Uterus (tissue), 4 donors: Measurements from ENCODE around the gene TEX19. TPM values are rescaled to one million over a fixed set of nuclear protein-coding genes. Genes with fewer than 3 reads are reported as not detected.
A peak's percentile ranks its signal among the peaks of the same experiment; 100 is the strongest.

Experiments
- DNase-seq, 2 donors: peaks; one replicate each; pipeline ENCODE4 v3.0.0-alpha.2; 2019 to 2020
- H3K27ac ChIP-seq, 2 donors: fragments of 200-600 bp; sonication (generic); 1 replicate in 1 of 2; 2 replicates in 1 of 2; pipeline ENCODE4 v1.5.1; 2016 to 2018
- H3K27me3 ChIP-seq, 2 donors: fragments of 200-600 bp; sonication (generic); one replicate each; pipeline ENCODE4 v1.5.1; 2018 to 2019; ENCODE audit warnings: control low read depth in 1 of 2
- H3K36me3 ChIP-seq, 2 donors: fragments of 200-600 bp; sonication (generic); one replicate each; pipeline ENCODE4 v1.5.1; 2019; ENCODE audit warnings: control low read depth in 1 of 2
- H3K4me1 ChIP-seq, 2 donors: fragments of 200-600 bp; sonication (generic); one replicate each; pipeline ENCODE4 v1.5.1; 2018 to 2019; ENCODE audit warnings: control low read depth in 1 of 2
- H3K4me3 ChIP-seq, 2 donors: fragments of 200-600 bp; sonication (generic); 1 replicate in 1 of 2; 2 replicates in 1 of 2; pipeline ENCODE4 v1.5.1; 2018 to 2019; ENCODE audit warnings: mild to moderate bottlenecking in 1 of 2
- H3K9me3 ChIP-seq, 2 donors: fragments of 200-600 bp; sonication (generic); one replicate each; pipeline ENCODE4 v1.5.1; 2019; ENCODE audit warnings: control low read depth in 1 of 2
- CTCF ChIP-seq, 4 experiments: fragments of 200-600 bp in 2 of 4; fragments of 450-650 bp in 2 of 4; sonication (generic) in 2 of 4; IDR thresholded peaks; one replicate each; pipeline ENCODE4 v1.5.1; 2016 to 2019; ENCODE audit warnings: antibody characterized with exemption in 4 of 4, mild to moderate bottlenecking in 2 of 4, moderate library complexity in 1 of 4
- POLR2A ChIP-seq, 2 donors: fragments of 450-650 bp; IDR thresholded peaks; one replicate each; pipeline ENCODE4 v1.6.1; 2016; ENCODE audit warnings: antibody characterized with exemption in 2 of 2, mild to moderate bottlenecking in 1 of 2, moderate library complexity in 1 of 2
- intact Hi-C: fragments of 100-400 bp; cut with DNase I; formaldehyde crosslinking; loops from one replicate; pipeline ENCODE4 v1.15.1; 2023; ENCODE audit warnings: low total_unique reads
- total RNA-seq, 4 donors: library from RNA; depleted of rRNA in 3 of 4; stranded (reverse); fragments of >200 nt in 3 of 4; gene quantifications; one replicate each; pipeline versions ENCODE4 v1.1.0 to v1.2.4, GENCODE V29; 2014 to 2023
- donor health status: DM: yes; HTN: yes; CAD: no.

Gene TEX19
- total RNA-seq, 4 donors from 2014 or later: not detected

DNA sequence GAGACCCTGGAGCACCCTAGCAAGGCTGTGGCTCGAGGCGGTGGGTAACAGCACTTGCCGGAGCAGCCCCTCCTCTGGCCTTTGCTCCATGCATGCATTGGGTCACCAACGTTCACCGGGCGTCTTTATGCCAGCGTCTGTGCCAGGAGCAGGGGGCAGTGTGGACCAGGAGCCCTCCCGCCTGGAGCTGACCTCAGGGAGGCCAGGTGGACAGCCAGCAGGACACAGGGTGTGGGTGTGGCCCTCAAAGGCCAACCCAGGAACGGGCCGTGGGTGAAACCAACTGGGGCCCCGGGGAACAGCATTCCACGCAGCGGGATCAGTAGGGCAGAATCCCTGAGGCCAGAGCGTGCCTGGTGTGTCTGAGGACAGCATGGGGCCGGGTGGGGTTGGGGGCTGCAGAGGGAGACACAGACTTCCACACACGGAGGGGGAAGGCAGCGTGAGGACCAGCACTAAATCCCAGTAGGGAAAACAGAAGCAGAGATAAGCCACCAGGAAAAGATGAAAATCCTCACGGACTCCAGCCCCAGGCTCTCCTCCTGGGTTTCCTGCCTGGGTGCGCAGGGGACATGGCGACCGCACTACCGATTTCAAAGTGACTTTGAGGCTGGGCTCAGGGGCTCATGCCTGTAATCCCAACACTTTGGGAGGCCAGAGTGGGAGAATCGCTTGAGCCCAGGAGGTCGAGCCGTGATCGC is 38.8 kb upstream of the TEX19 start:
- H3K36me3 ChIP-seq: no peaks in the 10 kb centered on the region
- no peak overlapping the region for H3K4me3 ChIP-seq
- no peak overlapping the region for H3K27ac ChIP-seq
- intact Hi-C loops: loop anchor here (10.0 kb wide), 1 partner anchor 85 kb away; no protein-coding TSS in a partner anchor
- H3K27me3 ChIP-seq: peaks cover 0 to 8% of the 10 kb centered on the region in 2 donors
- no peak for TF ChIP-seq POLR2A (IDR thresholded peaks at IDR 0.05)
- TF ChIP-seq CTCF (IDR thresholded peaks at IDR 0.05): no peak
- H3K9me3 ChIP-seq: no peaks in the 10 kb centered on the region
- DNase-seq: no peak
- H3K4me1 ChIP-seq: no peaks in the 10 kb centered on the region

DNA sequence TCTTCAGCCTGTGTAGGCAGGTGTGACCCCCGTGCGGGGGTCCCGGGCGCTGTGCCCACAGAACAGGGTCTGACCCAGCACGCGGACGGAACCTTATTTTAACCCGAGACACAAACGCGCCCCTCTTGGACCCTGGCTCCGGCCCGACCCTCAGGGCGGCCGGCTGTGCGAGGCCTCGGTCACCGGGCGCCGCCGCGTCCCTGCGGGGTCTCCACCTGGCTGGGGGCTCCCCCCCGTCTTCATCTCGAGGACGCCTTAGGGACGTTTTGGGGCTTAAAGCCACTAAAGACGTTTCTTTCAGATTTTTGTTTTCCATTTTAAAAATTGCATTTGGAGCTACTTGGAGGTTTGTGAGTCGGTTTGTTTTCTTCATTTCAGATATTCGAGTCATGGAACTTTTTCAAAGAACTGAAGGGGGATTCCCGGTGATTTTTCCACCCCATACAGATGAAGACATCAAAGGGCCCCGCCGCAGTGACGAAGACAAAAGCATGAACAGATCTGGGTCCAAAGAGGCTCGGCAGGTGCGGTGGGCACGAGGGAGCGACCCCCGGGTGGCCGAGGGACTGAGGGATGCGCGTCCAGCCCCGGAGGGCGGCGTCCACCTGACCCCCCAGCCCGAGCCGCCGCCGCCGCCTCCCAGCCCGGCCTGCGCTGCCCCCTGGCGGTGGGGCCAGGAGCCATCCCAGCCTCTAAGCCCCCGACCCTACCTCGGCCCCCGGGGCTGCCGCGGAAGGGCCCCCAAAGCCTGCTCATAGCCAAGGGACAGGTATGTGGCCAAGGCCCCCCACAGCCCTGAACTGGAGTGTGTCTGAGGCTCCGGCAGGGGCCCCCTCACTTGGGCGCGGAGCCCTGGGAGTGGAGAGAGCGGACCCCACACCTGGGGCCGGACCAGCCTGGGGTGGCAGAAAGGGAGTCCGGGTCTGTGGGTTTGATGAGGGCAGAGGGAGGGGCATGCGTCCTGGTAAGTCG is 37.8 kb upstream of the TEX19 start:
- peak in 1 of 2 donors; percentile 28 for TF ChIP-seq POLR2A (IDR thresholded peaks at IDR 0.05)
- TF ChIP-seq CTCF (IDR thresholded peaks at IDR 0.05): peak; percentile 74 to 96 (median 96)
- DNase-seq: peak in 1 of 2 donors; percentile 45
- Histone ChIP-seq H3K27ac (no peak overlapping the region), H3K9me3 (no peaks in the 10 kb centered on the region), H3K27me3 (no peaks in the 10 kb centered on the region), H3K4me1 (no peaks in the 10 kb centered on the region), H3K36me3 (no peaks in the 10 kb centered on the region), H3K4me3 (no peak overlapping the region)
- intact Hi-C loops: loop anchor here (10.0 kb wide), 1 partner anchor 86 kb away; no protein-coding TSS in a partner anchor

- Histone ChIP-seq H3K4me3 (no peak overlapping the region), H3K9me3 (no peaks in the 10 kb centered on the region), H3K27me3 (no peaks in the 10 kb centered on the region), H3K36me3 (no peaks in the 10 kb centered on the region), H3K4me1 (no peaks in the 10 kb centered on the region), H3K27ac (no peak overlapping the region)
- DNase-seq: no peak
- intact Hi-C loops: loop anchor here (10.0 kb wide), 1 partner anchor 87 kb away; no protein-coding TSS in a partner anchor
- TF ChIP-seq POLR2A (IDR thresholded peaks at IDR 0.05): no peak
- no peak for TF ChIP-seq CTCF (IDR thresholded peaks at IDR 0.05)
Observed at GRCh38 chr17:82321947-82322466, 37.0 kb upstream of the TEX19 start.

- no peak for TF ChIP-seq CTCF (IDR thresholded peaks at IDR 0.05)
- no peak for TF ChIP-seq POLR2A (IDR thresholded peaks at IDR 0.05)
- Histone ChIP-seq H3K9me3 (no peaks in the 10 kb centered on the region), H3K27ac (no peak overlapping the region), H3K27me3 (no peaks in the 10 kb centered on the region), H3K4me3 (no peak overlapping the region), H3K4me1 (no peaks in the 10 kb centered on the region), H3K36me3 (no peaks in the 10 kb centered on the region)
- intact Hi-C loops: loop anchor here (10.0 kb wide), 1 partner anchor 88 kb away; no protein-coding TSS in a partner anchor
- no peak for DNase-seq
Observed at GRCh38 chr17:82322526-82323453, 36.3 kb upstream of the TEX19 start.
